Measurements from ENCODE around the gene VPS45.
"Not testable (repeated sequence)": the region's sequence is repeated elsewhere in the genome, so short reads cannot be mapped to it uniquely, and the experiment has no call there.

VPS45 gene

DNA sequence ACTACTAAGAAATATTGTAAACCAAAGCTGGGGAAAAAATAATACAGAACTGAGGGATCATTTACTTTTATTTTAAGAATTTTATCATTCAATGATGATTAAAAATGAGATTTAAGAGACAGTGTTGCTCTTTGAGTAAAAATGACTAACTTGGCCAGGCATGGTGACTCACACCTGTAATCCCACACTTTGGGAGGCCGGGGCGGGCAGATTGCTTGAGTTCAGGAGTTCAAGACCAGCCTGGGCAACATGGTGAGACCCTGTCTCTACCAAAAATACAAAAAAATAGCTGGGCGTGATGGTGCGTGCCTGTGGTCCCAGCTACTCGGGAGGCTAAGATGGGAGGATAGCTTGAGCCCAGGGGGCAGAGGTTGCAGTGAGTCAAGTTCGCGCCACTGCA is 60.3 kb downstream of the VPS45 start:
- no peak for DNase-seq (ENCODE audit: low spot score)

DNA sequence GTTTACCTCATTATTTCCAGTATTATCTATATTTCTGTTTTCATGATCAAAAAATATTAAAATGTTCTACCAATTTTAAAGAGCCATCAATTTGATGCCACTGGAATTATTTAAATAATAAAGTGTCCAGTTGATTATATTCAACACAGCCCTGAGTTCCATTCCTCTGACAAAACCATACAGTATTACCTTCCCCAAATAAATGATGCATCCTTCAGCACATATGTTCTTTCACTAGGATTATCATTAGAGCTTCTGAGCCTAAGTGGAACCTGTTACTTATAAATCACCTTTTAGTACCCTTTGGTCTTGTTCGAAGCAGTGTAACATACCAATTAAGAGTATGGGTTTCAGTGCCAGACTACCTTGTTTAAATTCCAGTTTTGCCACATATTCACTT is 64.8 kb downstream of the VPS45 start:
- DNase-seq (ENCODE audit: low spot score), result no peak

DNA sequence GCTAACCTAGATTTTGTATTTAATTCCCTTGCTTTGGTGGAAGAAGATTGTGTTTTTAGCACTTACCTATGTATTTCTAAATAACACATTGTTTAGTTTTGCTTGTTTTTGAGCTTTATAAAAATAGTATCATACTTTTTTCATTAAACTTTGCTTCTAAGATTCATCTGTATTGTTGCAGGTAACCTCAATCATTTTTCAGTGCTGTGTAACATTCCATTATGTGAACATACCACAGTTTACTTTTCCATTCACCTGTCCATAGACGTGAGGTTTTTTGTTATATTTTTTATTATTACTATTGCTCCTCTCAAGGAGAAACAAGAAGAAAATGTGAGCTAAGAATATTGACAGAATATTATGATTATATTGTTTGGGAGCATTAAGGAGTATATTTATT is 67.0 kb downstream of the VPS45 start:
- DNase-seq (ENCODE audit: low spot score), result no peak

DNA sequence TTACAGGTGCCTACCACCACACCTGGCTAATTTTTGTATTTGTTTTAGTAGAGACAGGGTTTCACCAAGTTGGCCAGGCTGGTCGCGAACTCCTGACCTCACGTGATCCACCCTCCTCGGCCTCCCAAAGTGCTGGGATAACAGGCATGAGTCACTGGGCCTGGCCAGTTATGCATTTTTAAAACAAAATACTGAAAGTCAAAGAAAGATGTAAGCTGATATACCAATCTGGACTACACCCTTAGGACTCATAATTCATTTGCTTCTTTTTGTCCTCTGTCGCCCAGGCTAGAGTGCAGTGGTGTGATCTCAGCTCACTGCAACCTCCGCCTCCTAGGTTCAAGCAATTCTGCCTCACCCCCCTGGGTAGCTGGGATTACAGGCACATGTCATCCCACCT is 67.8 kb downstream of the VPS45 start:
- DNase-seq (ENCODE audit: low spot score), result not testable (repeated sequence)

DNA sequence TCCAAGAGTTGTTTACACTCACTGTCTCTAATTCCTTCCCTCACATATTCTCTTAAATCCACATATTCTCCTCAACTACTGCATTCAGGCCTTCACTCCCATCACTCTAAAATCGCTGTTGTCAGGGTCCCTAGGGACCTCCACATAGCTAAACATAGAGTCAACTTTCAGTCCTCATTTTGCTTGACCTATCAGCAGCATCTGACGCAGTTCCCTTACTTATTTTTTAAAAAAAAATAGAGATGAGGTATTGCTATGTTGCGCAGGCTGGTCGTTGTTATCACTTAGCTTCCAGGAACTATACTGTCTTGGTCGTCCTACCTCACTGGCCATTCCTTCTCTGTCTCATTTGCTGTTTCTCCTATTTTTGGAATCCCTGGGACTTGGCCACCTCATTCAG is 70.5 kb downstream of the VPS45 start:
- DNase-seq (ENCODE audit: low spot score), result no peak

DNA sequence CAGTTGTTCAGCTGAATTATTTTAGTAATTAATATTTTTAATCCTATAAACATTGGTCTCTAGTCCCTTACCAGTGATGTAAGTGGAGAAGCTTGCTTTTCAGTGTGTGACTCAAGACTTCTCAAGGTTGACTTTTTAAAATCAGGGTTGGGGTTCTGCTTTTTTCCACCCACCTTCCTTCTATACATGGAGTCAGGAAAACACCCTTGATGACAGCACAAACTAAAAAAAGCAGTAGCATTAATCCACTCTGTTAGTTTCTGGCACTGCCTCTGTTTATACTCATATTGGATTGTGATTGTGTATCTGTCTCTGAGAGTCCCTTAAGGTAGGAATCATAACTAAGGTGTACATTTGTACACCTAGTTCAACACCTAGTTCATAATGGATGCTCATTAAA is 73.9 kb downstream of the VPS45 start:
- DNase-seq (ENCODE audit: low spot score), result no peak

DNA sequence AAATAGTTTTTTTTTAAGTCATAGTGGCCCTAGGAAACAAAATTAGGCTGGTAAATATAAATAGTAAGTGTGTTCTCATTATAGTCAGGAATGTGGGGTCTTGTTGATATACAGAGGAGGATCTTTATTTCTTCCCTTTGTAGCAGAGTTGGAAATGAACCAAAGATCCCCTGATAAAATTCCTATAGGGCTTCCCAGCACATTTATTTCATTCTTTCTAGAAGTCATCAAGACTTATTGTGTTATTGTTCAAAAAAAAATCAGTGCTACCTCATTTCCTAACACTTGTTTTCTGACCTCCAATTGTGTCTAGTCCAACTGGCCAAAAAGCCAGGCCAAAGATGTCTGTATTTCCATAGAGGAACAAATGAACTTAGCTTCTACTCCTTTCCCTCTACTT is 74.5 kb downstream of the VPS45 start:
- no peak for DNase-seq (ENCODE audit: low spot score)

DNA sequence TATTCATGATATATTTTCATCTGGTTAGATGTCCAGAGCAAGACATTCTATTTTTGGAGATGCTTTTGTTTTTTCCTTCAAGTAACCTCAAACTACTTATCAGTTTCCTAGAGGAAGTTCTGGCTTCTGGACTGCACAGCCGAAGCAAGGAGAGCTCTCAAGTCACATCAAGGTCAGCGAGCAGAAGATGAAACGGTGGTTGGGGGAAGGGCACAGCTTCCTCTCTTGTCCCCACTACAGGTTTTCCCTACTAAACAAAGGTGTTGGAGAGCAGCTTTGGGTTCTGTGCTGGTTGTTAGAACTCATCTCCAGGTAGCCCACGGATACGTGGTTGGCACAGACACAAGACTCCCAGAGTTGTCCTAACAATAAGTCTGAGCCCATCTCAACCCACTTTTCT is 77.0 kb downstream of the VPS45 start:
- DNase-seq (ENCODE audit: low spot score), result no peak

DNA sequence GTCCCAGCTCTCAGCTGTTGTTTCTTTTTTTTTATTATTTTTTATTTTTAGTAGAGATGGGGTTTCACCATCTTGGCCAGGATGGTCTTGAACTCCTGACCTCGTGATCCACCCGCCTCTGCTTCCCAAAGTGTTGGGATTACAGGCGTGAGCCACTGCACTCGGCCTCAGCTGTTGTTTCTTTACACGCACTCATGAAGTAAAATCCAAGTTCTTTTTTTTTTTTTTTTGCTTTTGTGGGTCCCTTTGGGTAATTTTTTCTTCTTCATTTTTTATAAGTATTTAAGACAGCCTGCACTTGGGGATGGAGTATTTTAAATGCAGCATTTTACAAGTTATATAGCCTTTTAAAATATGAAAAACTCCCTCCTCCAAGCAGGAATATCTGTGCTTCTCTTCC is 78.4 kb downstream of the VPS45 start:
- not testable (repeated sequence) for DNase-seq (ENCODE audit: low spot score)

DNA sequence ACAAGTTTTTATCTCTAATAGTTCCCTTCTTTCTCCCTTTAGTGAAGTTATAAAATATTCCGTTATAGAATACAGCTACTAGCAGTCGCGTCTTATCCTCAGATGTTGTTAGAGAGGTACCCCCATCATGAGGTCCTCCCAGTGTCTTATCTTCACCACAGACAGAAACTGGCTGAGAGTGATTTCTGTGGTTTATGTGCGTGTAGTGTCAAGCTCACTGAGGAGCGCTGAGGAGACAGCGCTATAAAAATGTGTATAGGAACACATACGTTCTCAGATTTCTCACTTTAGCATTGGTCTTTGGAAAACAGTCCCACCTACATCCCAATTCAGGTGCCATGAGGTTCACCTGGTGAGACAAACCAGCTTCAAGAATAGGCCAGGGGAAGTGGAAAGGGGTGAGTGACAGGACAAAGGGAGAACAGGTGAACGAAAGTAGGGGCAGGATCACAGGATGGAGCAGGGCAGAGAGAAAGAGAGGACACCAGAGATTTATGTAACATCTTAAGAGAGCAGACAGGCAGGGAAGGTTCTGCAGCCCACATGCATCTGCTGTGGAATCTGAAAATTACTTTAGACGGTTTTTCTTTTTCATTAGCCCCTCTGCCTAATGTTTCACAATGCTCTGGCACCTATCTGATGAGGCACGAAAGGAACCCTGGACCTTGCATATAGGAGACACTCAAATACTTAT is 79.4 kb downstream of the VPS45 start:
- no peak for DNase-seq (ENCODE audit: low spot score)

DNA sequence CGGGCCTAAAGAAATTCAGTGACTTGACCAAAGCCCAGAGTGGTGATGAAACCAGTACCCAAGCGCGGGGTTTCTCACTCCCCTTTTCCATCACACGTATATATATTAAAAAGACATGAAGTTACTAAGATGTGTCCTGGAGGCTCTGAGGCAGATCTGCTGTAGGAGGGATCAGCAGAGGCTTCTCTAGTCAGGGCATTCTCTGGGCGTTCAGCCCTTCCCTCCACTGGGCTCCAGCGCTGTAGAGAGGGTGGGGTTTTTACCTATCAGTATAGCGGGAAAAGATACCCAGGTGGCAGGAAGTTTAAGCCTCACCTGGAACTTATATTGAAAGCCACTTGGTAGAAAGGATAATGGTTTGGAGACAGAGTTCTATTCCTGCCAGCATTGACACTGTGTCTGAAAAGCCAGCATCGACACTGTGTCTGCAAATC is 81.3 kb downstream of the VPS45 start:
- peak; percentile 57 for DNase-seq (ENCODE audit: low spot score)

DNA sequence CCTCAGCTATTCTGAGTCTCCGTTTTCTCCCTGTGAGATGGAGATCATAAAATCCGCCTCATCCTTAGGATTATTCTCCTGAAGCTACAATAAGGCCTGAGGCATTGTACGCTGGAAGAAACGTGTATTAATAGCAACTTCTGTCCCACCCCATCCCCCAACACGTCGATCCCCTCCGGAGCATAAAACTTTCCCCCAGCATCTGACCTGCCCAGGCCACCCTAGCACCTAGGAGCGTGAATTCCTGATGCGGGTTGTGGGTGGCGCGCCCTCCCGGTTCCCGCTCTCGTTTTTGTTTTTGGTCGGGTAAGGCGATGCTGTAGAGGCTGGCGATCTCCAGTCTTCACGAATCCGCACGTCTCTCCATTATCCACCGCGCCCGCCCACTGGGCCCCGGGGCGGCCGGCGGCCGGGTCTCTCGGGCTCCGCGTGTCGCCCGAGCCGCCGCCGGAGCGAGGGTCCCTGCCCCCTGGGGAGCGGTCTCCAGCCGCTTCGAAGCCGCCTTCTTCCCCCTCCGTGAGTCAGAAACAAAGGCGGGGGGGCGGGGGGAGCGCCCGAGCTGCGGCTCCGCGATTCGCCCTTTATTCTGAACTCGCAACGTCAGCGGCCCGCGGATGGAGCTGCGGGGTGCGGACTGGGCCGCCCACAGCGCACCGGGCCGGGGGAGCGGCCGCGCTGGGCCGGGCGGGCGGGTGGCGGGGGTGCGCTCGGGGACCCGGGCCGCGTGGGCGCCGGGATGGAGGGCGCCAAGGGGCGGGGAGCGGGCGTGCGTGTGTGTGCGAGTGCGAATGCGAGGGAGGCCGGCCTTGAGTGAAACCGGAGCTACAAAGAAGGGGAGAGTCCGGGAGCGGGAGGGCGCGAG is 81.9 kb downstream of the VPS45 start, which contains the start of gene PLEKHO1:
Gene PLEKHO1 (plus strand): TSS at position 646 of the 862 bp plus-strand sequence. CDS start 342 bp downstream, outside the sequence.
- DNase-seq (ENCODE audit: low spot score), result peak; percentile 93

DNA sequence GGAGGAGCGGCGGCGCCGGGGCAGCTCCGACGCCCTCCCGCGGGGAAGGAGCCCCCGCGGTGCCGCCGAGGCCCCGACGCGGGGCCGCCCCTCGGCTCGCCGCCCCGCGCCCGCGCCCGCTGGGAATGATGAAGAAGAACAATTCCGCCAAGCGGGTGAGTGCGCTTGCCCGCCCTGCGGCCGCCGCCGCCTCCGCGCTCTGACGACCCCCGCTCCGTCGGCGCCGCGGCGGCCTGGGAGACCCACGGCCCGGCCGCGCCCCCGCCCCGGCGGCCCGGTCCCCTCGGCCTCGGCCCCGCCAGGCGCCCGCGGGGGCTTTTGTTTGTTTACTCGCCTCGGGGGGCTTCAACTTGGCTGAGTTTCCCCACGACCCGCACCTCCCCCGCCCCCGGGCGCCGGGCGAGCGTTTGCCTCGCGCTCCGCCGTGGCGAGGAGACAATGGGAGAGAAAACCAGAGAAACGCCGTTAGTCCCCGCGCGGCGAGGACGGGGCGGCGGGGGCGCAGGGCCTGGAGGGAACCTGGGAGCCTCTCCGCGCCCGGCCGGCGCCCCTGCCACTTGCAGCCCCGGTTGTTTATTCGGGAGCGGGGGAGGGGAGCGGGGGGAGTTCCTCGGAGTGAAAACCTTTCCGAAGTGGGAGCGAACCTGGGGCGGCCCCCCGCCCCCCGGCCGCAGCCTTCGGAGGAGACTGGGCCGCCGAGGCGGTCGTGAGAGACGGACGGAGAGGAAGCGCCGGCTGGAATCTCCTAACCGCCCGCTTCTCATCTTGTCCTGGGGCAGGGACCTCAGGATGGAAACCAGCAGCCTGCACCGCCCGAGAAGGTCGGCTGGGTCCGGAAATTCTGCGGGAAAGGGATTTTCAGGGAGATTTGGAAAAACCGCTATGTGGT is 82.8 kb downstream of the VPS45 start:
- DNase-seq (ENCODE audit: low spot score), result peak; percentile 78

DNA sequence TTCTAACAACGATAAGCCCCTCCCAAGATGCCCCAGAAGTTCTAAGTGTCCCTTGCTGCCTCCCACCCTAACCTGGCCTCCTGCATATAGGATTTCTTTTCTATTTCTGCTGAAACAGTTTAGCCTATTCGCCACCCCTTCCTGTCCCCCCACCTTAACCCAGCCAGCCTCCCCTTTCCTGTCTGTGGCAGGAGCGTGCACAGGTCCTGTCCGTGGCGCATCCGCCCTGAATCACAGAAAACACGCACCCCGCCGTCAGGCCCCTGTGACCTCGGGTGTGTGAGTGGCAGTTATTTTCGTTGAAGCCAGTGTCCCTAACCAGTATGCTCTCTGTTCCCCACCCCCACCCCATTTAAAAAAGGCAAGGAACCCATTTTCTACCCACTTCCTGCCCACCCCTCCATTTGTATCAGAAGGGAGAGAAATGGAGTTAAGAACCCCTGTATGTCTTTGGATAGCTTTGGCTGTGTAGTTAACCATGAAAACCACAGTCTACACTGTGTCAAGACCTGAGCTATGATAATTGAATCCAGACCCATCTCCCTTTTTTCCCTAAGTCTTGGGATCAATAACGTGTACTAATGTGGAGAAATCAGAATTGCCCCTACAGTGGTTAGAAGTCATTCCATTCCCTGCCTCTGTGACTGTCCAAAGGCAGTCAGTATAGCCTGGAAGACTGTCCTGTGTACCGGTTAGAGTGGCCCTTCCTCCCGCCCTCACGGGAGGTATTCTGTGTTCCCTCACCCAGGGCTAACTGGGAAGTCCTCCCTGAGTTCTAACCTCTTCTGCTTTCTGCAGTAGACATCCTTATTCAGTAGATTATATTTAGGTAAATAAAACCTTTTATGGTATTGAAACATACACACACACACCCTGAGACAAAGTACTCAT is 84.0 kb downstream of the VPS45 start:
- DNase-seq (ENCODE audit: low spot score), result no peak

DNA sequence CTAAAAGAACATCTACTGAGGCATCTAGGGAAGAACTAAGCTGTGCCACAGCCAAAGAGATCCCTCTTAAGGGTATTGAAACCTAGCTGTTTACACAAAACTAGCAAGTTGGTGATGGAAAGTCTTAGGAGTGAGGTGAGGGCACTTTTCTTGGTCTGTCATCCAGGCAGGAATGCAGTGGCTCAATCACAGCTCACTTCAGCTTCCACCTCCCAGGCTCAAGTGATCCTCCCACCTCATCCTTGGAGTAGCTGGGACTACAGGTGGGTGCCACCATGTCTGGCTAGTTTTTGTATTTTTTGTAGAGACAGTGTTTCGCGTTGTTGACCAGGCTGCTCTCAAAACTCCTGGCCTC is 84.6 kb downstream of the VPS45 start:
- DNase-seq (ENCODE audit: low spot score), result no peak

DNA sequence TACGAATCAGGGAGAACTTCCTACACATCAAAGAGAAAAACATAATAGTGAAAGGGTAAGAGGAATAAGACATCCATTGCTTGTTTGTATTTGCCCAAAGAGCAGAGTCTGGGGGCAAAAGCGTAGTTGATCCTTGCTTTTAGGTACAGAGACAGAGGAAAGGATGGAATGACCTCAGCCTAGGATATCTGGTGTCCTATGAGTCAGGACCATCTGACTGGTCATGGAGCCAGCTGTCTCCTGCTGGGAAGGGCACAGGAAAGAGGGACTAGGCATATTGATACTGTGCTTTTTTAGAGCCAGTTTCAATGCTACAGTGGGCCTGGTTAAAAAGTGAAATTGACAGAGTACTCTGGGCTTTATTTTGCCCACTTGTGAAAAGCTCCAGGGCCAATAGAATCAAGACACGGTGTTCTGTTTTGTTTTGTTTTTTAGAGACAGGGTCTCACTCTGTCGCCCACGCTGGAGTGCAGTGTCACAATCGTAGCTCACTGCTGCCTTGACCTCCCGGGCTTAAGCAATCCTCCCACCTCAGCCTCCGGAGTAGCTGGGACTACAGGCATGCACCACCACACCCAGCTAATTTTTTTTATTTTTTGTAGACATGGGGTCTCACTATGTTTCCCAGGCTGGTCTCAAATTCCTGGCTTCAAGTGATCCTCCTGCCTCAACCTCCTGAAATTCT is 85.3 kb downstream of the VPS45 start:
- no peak for DNase-seq (ENCODE audit: low spot score)

DNA sequence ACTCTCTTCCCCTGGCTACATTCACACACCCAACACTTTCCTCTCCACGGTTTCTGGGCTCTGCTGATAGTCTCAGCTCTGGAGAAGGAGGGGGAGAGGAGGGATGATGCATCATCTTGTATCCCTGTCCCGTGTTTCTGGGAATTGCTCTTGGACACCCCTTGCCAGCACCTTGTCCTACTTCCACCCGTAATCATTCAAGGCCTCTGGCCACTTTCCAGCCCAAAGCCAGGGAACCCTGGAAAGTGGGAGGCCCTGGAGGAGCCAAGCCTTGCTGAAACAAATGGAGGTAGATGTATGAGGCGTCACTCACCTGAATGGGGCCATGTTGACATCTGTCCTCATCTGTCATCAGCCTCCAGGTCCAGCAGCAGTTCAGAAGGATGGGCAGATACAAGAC is 86.6 kb downstream of the VPS45 start:
- no peak for DNase-seq (ENCODE audit: low spot score)

DNA sequence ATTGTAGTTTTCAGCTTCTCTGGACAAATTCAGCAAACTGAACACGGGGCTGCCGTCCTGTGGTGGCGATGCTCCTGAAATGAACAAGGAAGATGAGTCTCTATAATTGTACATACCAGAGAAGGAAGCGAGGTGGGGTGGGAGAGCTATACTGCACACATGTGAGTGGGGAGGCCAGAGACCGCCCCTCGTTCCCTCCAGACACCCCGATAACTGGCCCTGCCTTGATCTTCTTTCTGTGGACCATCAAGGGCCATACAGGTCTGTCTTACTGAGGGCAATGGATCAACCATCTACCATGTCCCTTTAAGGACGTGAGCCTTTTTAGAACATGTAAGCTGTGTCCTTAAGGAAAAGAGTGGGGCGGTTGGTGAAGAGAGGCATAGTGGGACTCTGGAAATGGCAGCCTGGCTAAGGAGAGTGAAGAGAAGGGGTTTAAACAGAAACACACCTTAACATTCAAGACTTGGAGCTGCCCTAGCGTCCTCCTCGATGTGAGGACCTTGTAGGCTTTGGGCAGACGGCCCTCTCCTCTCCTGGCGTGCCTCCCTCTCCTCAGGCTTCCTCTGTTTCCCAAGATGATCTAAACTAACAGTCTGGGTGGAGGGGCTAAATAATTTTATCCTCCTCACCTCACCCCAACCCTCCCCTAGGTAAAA is 88.0 kb downstream of the VPS45 start:
- DNase-seq (ENCODE audit: low spot score), result no peak

DNA sequence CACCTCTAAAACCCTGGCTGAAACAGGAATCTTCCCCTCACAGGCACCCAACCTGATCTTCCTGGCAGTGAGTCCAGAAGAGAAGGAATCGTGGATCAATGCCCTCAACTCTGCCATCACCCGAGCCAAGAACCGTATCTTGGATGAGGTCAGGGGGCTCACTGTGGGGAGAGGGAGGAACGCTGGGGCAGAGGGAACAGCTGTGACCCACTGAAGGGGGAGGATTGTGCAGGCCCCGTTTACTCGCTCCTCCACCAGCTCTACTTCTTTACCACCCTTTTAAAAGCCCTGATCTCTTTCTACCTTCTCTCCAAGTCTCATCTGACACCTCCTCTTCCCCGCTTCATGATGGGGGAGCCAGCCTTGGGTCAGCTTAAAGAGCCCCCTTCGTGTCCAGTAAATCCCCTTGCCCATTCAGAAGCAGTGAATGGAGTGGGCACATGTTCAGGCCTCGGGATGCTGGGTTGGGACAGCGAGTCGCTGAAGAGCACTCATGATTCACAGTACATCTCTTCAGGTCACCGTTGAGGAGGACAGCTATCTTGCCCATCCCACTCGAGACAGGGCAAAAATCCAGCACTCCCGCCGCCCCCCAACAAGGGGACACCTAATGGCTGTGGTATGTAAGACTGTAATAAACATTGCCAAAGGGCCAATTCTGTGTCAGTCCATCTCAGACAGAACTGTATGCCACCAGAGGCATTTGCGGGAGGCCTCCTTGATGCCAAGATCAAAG is 89.5 kb downstream of the VPS45 start:
- DNase-seq (ENCODE audit: low spot score), result no peak

DNA sequence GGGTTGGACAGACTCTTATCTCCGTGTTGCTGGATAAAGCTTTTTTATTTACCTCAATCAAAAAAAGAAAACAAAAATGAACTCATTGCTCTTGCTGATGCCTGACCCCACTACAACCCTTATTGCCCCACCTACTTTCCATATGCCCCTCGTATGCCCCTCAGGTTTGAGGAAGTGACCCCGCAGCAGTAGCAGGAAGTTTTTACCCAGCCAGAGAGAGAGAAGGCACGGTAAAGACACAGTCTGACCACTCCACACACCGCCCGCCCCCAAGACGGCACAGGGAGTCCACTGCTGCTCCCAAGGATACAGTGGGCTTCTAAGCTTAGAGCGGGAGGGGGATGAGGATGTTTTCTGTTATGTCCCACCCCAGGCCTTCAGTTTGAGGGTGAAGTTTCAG is 92.0 kb downstream of the VPS45 start:
- no peak for DNase-seq (ENCODE audit: low spot score)

All from D341Med (cell line).